GM21390 (cell line): Measurements from ENCODE around the gene TRIM36.

Experiments
- ATAC-seq: cut with Tn5 transposase; IDR thresholded peaks from one replicate; pipeline ENCODE4 v1.9.1; 2021; ENCODE audit not compliant: unreplicated experiment

TRIM36 gene, protein sequence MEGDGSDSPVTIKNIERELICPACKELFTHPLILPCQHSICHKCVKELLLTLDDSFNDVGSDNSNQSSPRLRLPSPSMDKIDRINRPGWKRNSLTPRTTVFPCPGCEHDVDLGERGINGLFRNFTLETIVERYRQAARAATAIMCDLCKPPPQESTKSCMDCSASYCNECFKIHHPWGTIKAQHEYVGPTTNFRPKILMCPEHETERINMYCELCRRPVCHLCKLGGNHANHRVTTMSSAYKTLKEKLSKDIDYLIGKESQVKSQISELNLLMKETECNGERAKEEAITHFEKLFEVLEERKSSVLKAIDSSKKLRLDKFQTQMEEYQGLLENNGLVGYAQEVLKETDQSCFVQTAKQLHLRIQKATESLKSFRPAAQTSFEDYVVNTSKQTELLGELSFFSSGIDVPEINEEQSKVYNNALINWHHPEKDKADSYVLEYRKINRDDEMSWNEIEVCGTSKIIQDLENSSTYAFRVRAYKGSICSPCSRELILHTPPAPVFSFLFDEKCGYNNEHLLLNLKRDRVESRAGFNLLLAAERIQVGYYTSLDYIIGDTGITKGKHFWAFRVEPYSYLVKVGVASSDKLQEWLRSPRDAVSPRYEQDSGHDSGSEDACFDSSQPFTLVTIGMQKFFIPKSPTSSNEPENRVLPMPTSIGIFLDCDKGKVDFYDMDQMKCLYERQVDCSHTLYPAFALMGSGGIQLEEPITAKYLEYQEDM

DNA sequence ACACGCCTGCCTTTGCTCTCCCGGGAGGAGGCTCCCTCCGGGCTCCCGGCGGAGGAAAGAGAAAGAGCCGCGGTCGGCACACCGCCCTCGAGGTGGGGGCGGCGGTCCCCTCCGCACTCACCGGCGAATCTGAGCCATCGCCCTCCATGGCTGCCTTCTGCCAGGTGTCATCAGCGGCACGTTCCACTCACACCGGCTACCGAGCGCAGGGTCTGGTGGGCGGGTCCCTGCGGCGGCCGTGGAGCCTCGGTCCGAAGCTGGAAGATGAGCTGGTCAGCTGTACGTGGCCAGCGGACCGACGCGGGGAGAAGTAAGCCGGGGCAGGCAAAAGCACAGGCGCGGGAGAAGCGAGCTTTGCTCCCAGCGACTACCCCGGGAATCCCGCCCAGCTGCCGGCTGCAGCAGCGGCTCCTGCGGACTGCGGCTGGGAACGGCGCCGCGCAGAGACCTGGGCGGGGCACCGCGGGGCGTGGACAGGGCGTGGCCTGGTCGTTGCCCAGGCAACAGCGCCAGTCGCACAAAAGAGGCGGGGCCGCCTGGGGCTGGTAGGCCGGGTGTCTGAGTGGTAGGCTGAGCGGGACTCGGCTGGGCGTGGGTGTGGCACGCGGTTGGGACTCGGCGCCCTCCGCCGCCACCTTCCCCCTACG is at the start of gene TRIM36:
Gene TRIM36, minus strand, starts transcription at position 422 of the 647 bp plus-strand sequence. Its CDS starts 274 bp downstream, at position 148.
- ATAC-seq = peak; percentile 97

- ATAC-seq = no peak
Measured at GRCh38 chr5:115214541-115214940, 44.8 kb upstream of the TRIM36 start.

- ATAC-seq = peak; percentile 100
Measured at GRCh38 chr5:115209279-115209678, 39.6 kb upstream of the TRIM36 start.

- no peak for ATAC-seq
Measured at GRCh38 chr5:115202952-115203351, 33.2 kb upstream of the TRIM36 start.

GRCh38 chr5:115196161-115196560 is 26.5 kb upstream of the TRIM36 start:
- no peak for ATAC-seq

GRCh38 chr5:115194676-115195075 is 25.0 kb upstream of the TRIM36 start:
- ATAC-seq = no peak

GRCh38 chr5:115193295-115193694 is 23.6 kb upstream of the TRIM36 start:
- no peak for ATAC-seq

DNA sequence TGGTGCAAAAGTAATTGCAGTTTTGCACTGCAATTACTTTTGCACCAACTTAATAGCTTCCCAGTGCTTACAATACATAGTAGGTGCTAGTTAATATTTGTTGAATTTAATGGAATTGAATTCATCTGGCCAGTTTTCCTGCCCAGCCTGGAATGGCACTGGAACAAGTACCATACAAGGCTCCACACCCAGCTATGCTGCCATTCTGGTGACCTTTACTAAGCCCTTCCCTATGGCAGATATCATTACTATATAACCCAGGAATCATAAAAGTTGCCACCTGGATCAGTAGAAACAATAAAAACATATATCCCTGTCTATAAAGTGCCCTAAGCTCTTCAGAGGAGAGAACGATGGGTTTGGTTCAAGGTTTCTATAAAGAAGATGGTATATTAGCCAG is 22.4 kb upstream of the TRIM36 start:
- ATAC-seq = no peak

GRCh38 chr5:115191474-115192031 is 21.8 kb upstream of the TRIM36 start:
- ATAC-seq = no peak

- ATAC-seq = no peak
Measured at GRCh38 chr5:115190388-115190787, 20.7 kb upstream of the TRIM36 start.

- ATAC-seq = no peak
Measured at GRCh38 chr5:115189866-115190265, 20.2 kb upstream of the TRIM36 start.

DNA sequence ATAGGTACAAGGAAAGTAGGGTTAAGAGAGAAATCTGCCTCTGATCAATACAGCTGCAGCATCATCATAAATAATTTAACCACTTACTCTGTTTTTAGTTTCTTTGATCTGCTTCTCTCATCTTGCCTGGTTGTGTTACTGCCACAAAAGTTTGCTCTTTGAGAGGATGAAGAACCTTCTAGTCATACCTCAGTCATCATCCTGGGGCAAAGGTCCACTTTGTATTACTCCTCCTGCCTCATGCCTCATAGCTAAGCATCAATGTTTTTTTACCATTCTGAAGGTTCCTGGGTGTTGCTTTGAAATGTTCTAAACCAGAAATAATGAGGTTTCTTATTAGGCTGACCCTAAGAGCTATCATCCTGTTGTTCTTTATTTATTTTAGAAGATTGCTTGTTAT is 17.1 kb upstream of the TRIM36 start:
- no peak for ATAC-seq

DNA sequence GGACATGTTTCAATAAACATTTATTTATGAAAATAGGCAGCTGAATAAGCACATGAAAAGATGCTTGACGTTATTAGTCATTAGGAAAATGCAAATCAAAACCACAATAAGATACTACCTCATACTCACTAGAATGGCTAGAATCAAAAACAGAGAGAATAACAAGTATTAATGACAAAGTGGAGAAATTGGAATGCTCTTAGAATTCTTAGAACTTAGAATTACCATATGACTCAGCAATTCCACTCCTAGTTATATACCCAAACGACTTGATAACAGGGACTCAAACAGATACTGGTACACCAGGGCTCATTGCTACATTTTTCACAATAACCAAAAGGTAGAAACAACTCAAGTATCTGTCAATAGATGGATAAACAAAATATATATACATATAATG is 15.1 kb upstream of the TRIM36 start:
- no peak for ATAC-seq

DNA sequence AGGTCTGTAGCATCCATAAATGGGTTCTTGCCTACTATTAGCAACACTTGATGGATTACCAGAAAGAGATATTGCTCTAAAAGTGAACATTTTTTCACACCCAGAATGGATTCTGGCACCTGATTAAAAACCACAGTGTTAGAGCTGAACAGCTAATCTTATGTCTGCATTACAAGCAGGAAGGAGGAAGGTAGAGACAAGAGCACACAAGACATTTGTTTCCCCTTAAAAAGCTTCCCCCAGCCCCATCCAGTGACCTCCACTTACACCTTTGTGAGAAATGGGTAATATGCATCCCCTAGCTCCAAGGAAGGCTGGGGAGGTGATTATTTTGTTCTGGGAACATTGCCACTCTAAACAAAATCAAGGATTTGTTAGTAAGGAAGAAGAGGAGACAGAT is 12.0 kb upstream of the TRIM36 start:
- no peak for ATAC-seq

- peak; percentile 63 for ATAC-seq
Measured at GRCh38 chr5:115180165-115180709, 10.5 kb upstream of the TRIM36 start.

DNA sequence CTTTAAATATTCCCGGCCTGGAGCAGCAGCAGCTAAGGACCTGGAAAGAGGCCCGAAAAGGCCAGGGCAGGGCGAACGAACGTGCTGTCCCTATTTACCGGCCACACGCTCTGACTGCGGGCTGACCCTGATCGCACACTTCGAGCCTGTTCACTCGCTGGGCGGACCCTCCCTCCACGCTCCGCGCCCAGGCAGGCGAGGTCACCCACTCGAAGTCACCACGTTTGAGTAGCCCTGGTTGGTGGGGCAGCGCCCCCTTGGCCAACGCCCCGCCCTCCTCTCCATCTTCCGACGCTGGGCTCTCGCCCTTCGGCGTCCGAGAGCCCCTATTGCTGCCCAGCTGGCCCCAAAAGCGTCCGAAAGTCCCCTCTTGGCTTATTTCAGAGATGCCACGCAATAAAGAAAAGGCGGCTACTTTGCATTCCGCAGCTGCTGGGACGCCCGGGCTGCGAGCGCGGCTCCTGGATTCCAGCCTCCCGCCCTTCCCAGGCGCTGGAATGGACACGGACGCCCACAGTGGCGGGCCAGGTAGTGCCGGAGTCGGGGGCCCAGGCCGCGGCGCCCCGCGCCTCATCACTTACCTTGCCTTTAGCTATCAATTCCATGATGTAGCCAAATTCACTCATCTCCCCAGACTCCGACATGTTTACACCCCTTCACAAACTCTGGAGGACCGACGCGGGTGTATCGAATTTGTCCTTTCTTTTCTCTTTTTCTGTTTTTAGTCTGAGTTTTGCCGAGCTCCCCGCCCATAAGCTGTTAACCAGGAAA is 9.9 kb upstream of the TRIM36 start:
- ATAC-seq = peak; percentile 40

GRCh38 chr5:115179030-115179393 is 9.3 kb upstream of the TRIM36 start:
- no peak for ATAC-seq

DNA sequence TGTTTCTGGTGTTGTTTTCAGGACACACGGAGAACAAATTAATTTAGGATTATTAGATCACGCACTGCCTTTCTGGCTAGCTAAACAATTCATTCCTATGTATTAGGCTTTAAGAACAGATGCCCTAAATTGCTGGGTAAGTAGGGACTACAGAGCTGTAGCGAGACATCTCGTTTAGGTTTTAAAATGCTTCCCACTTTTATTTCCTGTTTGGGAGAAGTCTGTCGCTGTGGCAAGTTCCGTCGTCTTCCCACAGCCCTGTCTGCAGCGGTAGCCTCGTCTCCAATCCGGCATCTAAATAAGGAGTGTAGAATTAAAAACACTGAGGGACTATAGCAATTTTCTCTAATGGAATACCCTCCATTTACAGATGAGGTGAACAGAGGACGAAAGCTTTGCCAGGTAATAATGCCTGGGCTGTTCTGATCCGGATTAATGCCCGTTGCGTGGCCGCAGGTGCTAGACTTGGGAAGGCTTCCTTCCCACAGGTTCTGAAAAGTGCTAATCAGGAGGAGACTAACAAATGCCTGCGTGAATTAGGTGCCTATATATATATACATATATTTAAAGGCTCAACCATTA is 1.3 kb upstream of the TRIM36 start:
- no peak for ATAC-seq

DNA sequence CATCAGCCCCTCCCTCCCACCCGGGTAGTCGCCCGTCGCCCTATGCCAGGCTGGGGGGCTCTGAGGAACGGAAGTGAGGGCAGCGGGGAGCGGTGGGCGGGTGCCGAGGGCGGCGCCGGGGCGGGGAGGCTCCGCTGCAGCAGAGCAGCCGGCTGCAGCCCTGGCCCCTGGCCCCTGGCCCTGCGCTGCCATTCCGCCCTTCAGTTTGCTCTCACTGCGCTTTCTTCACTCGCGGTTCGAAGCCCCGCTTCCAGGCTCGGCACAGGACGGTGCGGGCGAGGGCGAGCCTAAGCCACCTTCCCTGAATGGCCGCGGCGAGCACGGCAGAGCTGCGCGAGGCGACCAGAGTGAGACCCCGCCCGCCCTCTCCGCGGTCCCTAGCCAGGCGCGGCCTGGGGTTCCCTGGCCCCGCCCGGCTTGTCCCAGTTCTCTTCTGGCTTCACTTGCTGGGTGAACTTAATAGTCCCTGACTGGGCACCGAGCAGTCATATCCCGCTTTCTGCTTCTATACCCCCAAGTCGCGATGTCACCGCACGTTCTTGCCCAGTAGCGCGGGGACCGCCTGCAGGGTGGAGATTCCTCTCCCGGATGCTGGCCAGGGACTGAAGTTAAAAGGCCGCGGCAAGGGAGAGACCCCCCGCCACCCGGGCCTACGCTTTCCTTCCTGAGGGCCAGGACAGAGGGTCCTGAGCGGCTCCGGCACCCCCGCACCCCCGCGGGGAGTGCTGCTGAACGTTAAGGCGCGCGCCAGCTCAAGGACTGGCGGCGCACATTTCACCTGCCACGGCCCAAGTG is 623 bp upstream of the TRIM36 start:
- ATAC-seq = peak; percentile 58
